ENCODE measurements around the gene AKT3.

Gene AKT3

DNA sequence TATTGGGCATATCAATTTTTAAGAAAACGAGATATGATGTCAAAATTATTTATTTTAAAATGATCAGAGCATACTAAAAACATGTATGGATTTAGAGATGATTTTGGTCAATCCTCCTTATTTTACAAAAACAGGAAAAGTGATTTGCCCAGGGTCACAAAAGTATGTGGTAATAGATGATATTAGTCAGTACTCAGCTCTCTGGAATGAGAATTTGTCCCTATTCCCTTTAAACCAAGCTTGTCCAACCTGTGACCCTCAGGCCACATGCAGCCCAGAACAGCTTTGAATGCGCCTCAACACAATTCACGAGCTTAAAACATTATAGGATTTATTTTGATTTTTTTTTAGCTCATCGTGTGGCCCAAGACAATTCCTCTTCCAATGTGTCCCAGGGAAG lies 104.7 kb downstream of the AKT3 start:
- TF ChIP-seq SIN3A (IDR thresholded peaks at IDR 0.05; ENCODE audit: borderline replicate concordance, insufficient read depth, low read length) (no peak), FOXP2 (optimal IDR thresholded peaks at IDR 0.05; ENCODE audit: borderline replicate concordance, extremely low read depth, extremely low read length, insufficient read depth) (no peak), TAF1 (IDR thresholded peaks at IDR 0.05; ENCODE audit: borderline replicate concordance, insufficient read depth, low read length) (no peak), POLR2AphosphoS5 (IDR thresholded peaks at IDR 0.05; ENCODE audit: low read depth, low read length) (no peak)
- TF ChIP-seq, protein P1, sequence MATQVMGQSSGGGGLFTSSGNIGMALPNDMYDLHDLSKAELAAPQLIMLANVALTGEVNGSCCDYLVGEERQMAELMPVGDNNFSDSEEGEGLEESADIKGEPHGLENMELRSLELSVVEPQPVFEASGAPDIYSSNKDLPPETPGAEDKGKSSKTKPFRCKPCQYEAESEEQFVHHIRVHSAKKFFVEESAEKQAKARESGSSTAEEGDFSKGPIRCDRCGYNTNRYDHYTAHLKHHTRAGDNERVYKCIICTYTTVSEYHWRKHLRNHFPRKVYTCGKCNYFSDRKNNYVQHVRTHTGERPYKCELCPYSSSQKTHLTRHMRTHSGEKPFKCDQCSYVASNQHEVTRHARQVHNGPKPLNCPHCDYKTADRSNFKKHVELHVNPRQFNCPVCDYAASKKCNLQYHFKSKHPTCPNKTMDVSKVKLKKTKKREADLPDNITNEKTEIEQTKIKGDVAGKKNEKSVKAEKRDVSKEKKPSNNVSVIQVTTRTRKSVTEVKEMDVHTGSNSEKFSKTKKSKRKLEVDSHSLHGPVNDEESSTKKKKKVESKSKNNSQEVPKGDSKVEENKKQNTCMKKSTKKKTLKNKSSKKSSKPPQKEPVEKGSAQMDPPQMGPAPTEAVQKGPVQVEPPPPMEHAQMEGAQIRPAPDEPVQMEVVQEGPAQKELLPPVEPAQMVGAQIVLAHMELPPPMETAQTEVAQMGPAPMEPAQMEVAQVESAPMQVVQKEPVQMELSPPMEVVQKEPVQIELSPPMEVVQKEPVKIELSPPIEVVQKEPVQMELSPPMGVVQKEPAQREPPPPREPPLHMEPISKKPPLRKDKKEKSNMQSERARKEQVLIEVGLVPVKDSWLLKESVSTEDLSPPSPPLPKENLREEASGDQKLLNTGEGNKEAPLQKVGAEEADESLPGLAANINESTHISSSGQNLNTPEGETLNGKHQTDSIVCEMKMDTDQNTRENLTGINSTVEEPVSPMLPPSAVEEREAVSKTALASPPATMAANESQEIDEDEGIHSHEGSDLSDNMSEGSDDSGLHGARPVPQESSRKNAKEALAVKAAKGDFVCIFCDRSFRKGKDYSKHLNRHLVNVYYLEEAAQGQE (IDR thresholded peaks at IDR 0.05; ENCODE audit: insufficient read depth in 1 of 2, low read depth in 2 of 2, low read length in 2 of 2) = no peak

DNA sequence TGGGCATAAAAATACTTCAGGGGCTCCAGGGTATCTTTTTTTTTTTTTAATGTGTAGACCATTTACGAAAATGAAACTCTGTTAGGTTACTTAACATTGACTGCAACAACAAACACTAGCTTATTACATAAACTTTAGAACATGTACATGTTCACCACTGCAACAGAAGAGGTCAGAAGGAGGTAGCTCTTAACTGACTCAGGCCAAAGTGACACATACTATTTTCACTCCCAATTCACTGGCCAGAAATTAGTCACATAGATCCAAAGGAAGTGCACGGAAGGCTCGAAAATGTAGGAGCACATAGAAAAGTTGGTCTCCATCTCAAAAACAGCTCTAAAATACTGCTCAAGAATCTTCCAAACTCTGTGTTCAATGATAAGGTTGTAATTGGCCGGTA lies 107.2 kb downstream of the AKT3 start:
- TF ChIP-seq, protein P1 (IDR thresholded peaks at IDR 0.05; ENCODE audit: insufficient read depth in 1 of 2, low read depth in 2 of 2, low read length in 2 of 2) = no peak
- TF ChIP-seq FOXP2 (optimal IDR thresholded peaks at IDR 0.05; ENCODE audit: borderline replicate concordance, extremely low read depth, extremely low read length, insufficient read depth) (no peak), POLR2AphosphoS5 (IDR thresholded peaks at IDR 0.05; ENCODE audit: low read depth, low read length) (no peak), TAF1 (IDR thresholded peaks at IDR 0.05; ENCODE audit: borderline replicate concordance, insufficient read depth, low read length) (no peak), SIN3A (IDR thresholded peaks at IDR 0.05; ENCODE audit: borderline replicate concordance, insufficient read depth, low read length) (no peak)

DNA sequence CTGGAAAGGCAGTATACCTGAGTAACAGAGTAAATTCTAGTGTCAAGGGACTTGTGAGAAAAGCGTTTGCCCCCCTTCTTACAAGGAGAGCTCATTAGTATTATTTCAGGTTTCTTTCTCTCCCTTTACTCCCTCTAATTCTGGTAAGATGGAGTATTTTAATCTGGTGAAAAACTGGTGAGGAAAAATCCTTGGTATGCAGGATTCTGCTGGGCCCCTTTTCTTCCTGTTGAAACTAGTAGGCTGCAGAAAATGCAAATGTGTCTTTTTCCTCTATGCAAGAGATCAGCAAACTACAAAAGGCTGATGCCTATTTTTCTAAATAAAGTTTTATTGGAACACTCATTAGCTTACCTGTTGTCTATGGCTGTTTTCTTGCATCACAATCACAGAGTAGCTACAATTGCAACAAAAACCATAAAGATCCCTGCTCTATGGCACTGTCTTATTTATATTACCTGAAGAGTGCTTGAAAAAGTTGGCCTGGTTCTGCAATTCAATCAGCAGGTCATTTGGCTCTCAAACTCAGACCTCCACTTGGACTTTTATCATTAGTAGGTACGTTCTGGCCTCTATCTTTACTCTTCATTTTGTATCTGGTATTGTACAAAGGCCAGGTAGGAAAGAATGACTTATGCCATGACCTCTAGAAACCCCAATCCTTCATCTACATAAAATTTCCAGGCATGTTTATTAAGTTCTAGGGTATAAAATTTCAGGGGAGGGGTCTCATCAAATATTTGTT lies 109.6 kb downstream of the AKT3 start:
- TF ChIP-seq POLR2AphosphoS5 (IDR thresholded peaks at IDR 0.05; ENCODE audit: low read depth, low read length) (no peak), FOXP2 (optimal IDR thresholded peaks at IDR 0.05; ENCODE audit: borderline replicate concordance, extremely low read depth, extremely low read length, insufficient read depth) (no peak), TAF1 (IDR thresholded peaks at IDR 0.05; ENCODE audit: borderline replicate concordance, insufficient read depth, low read length) (no peak), SIN3A (IDR thresholded peaks at IDR 0.05; ENCODE audit: borderline replicate concordance, insufficient read depth, low read length) (no peak)
- TF ChIP-seq, protein P1 (IDR thresholded peaks at IDR 0.05; ENCODE audit: insufficient read depth in 1 of 2, low read depth in 2 of 2, low read length in 2 of 2) = no peak

DNA sequence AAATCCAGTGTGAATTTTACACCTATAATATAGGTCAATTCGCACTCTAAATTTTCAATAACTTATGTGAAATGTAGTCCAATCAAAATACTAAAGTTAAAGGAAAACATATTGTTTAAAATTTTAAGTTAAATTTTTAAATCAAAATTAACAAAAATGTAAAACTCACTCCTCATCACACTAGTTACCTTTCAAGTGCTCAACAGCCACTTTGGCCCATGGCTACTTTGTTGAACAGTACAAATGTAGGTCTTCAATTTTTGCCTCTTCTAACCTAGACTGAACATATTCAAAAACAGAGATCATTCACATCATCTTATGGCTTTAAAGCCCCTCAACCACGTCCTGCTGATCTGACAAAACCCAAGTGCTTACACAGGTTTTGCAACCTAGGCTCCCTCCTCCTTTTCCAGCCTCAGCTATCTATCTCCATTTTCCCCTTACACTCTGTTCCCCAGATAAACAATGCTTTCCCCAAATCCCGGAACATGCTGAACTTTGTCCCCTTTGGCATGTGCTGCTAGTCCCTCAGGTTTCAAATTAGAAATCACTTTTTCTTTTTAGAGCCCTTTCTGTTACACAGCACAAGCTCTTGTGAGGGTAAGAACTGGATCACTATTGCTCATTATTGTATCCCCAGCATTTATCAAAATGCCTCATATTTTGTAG lies 110.6 kb downstream of the AKT3 start:
- no peak for TF ChIP-seq SIN3A (IDR thresholded peaks at IDR 0.05; ENCODE audit: borderline replicate concordance, insufficient read depth, low read length)

DNA sequence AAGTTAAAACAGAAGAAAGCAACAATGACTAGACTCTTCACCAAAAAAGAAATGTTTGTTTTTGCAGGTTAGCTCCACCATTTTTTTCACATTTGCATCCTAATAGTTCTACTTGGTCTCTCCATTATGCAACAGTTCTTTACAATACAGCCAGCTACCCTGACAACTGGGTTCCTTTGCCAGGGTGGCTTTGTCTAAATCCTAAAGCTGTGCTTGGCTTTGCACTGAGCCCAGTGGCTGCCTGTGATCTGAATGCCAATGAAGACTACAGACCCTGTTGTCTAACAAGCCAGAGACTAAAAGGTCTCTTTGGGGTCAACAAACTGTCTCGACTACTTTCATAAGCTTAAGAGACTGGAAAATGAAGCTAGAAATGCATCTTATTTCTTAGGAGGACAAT lies 112.0 kb downstream of the AKT3 start:
- TF ChIP-seq, protein P1 (IDR thresholded peaks at IDR 0.05; ENCODE audit: insufficient read depth in 1 of 2, low read depth in 2 of 2, low read length in 2 of 2) = no peak
- no peak for TF ChIP-seq TAF1 (IDR thresholded peaks at IDR 0.05; ENCODE audit: borderline replicate concordance, insufficient read depth, low read length)
- TF ChIP-seq POLR2AphosphoS5 (IDR thresholded peaks at IDR 0.05; ENCODE audit: low read depth, low read length) = no peak
- no peak for TF ChIP-seq SIN3A (IDR thresholded peaks at IDR 0.05; ENCODE audit: borderline replicate concordance, insufficient read depth, low read length)
- TF ChIP-seq FOXP2 (optimal IDR thresholded peaks at IDR 0.05; ENCODE audit: borderline replicate concordance, extremely low read depth, extremely low read length, insufficient read depth) = no peak
